Measurements from ENCODE around the gene VOPP1. TPM values are rescaled to one million over a fixed set of nuclear protein-coding genes. Genes with fewer than 3 reads are reported as not detected.

Gene VOPP1
- total RNA-seq, 1 experiment from 2014 or later = 60.2 TPM

DNA sequence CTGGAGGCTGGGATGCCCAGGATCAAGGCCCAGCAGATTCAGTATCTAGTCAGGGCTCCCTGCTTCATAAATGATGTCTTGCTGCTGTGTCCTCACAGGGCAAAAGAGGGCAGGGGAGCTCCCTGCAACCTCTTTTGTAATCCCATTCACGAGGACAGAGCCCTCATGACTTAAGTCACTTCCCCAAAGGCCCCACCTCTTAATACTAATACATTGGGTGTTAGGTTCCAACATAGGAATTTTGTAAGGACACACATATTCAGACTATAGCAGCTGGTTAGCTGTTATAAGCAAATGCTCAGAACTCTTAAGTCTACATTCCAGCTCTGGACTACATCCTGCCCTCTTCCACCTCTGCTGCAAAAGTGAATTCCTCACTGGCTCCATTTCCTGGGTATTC, 63.0 kb downstream of the VOPP1 start:
- Histone ChIP-seq H3K27ac (ENCODE audit: low read length) (no peak overlapping the region), H4K20me1 (ENCODE audit: low read length) (no peaks in the 10 kb centered on the region), H3K4me3 (ENCODE audit: low read length) (no peak overlapping the region), H3K79me2 (ENCODE audit: low read length) (no peaks in the 10 kb centered on the region), H3K9me2 (replicated peaks; ENCODE audit: low read length) (no peaks in the 10 kb centered on the region), H3K4me2 (ENCODE audit: low read length) (no peak overlapping the region), H3K4me1 (ENCODE audit: insufficient read depth, low read length) (peaks cover 8% of the 10 kb centered on the region; the same call in 1 of the 2 replicates), H3K9ac (ENCODE audit: low read length) (no peak overlapping the region), H2AFZ (ENCODE audit: low read length) (no peak overlapping the region), H3K27me3 (ENCODE audit: low read length) (no peaks in the 10 kb centered on the region), H3K36me3 (ENCODE audit: low read depth, low read length) (no peaks in the 10 kb centered on the region), H3K9me3 (ENCODE audit: low read length) (no peaks in the 10 kb centered on the region), H3F3A (ENCODE audit: low read length, unreplicated experiment) (no peaks in the 10 kb centered on the region)
- DNase-seq (no peak), ATAC-seq (no peak)
- BruUV-seq (replicated peaks) = no TSS peak
- intact Hi-C loops (cut with micrococcal nuclease) = no loop called here
- ChIA-PET CTCF (no interaction called here), POLR2A (ENCODE audit: unreplicated experiment) (no interaction called here)
- no peak for TF ChIP-seq EZH2 (IDR thresholded peaks at IDR 0.05; ENCODE audit: low read length, unreplicated experiment)
- TF ChIP-seq, protein P1, sequence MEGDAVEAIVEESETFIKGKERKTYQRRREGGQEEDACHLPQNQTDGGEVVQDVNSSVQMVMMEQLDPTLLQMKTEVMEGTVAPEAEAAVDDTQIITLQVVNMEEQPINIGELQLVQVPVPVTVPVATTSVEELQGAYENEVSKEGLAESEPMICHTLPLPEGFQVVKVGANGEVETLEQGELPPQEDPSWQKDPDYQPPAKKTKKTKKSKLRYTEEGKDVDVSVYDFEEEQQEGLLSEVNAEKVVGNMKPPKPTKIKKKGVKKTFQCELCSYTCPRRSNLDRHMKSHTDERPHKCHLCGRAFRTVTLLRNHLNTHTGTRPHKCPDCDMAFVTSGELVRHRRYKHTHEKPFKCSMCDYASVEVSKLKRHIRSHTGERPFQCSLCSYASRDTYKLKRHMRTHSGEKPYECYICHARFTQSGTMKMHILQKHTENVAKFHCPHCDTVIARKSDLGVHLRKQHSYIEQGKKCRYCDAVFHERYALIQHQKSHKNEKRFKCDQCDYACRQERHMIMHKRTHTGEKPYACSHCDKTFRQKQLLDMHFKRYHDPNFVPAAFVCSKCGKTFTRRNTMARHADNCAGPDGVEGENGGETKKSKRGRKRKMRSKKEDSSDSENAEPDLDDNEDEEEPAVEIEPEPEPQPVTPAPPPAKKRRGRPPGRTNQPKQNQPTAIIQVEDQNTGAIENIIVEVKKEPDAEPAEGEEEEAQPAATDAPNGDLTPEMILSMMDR (conservative IDR thresholded peaks at IDR 0.05; ENCODE audit: low read depth, low read length) = no peak
- TF ChIP-seq EZH2phosphoT487 (IDR thresholded peaks at IDR 0.05; ENCODE audit: borderline replicate concordance, low read length) = no peak

DNA sequence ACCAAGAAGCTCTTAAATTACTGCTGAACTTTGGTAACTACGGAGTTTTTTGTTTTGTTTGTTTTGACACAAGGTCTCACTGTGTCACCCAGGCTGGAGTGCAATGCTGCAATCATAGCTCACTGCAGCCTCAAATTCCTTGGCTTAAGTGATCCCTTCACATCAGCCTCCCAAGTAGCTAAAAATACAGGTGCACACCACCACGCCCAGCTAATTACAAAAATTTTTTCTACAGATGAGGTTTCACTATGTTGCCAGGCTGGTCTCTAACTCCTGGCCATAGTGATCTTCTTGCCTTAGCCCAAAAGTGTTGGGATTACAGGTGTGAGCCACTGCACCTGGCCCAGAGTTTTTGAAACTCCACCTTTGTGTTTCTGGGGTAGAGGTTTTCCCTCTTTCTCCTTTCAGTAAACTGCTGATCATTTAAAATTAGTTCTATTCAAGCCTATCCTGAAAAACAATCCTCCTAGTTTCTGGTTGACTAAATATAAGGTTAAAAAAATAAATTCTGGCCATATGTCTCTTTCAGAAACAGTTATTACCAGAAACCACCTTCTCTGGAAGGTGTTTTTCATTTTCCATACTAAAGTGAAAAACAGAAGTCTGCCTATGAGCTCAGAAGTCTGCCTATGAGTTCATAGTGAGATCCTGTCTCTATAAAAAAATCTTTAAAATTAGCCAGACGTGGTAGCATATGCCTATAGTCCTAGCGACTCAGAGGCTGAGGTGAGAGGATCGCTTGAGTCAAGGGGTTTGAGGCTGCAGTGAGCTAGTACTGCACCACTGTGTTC, 63.9 kb downstream of the VOPP1 start:
- ChIA-PET POLR2A (ENCODE audit: unreplicated experiment) (interaction anchor here (0.7 kb wide), 1 partner anchor 25 kb away, joined by 5 read pairs; no protein-coding TSS in a partner anchor), CTCF (interaction anchor here (0.6 kb wide), 1 partner anchor 81 kb away, joined by 3 read pairs; no protein-coding TSS in a partner anchor)
- Histone ChIP-seq H3K9me3 (ENCODE audit: low read length) (no peaks in the 10 kb centered on the region), H3K27ac (ENCODE audit: low read length) (no peak overlapping the region), H3K79me2 (ENCODE audit: low read length) (no peaks in the 10 kb centered on the region), H3F3A (ENCODE audit: low read length, unreplicated experiment) (no peaks in the 10 kb centered on the region), H3K27me3 (ENCODE audit: low read length) (no peaks in the 10 kb centered on the region), H3K4me2 (ENCODE audit: low read length) (no peak overlapping the region), H3K9me2 (replicated peaks; ENCODE audit: low read length) (no peaks in the 10 kb centered on the region), H3K4me3 (ENCODE audit: low read length) (no peak overlapping the region), H3K36me3 (ENCODE audit: low read depth, low read length) (no peaks in the 10 kb centered on the region), H4K20me1 (ENCODE audit: low read length) (no peaks in the 10 kb centered on the region), H3K9ac (ENCODE audit: low read length) (no peak overlapping the region), H2AFZ (ENCODE audit: low read length) (no peak overlapping the region), H3K4me1 (ENCODE audit: insufficient read depth, low read length) (peaks cover 8% of the 10 kb centered on the region; the same call in 1 of the 2 replicates)
- TF ChIP-seq EZH2 (IDR thresholded peaks at IDR 0.05; ENCODE audit: low read length, unreplicated experiment) = no peak
- no peak for TF ChIP-seq EZH2phosphoT487 (IDR thresholded peaks at IDR 0.05; ENCODE audit: borderline replicate concordance, low read length)
- TF ChIP-seq, protein P1 (conservative IDR thresholded peaks at IDR 0.05; ENCODE audit: low read depth, low read length) = no peak
- no TSS peak for BruUV-seq (replicated peaks)
- ATAC-seq = no peak
- no peak for DNase-seq
- intact Hi-C loops (cut with micrococcal nuclease) = no loop called here

DNA sequence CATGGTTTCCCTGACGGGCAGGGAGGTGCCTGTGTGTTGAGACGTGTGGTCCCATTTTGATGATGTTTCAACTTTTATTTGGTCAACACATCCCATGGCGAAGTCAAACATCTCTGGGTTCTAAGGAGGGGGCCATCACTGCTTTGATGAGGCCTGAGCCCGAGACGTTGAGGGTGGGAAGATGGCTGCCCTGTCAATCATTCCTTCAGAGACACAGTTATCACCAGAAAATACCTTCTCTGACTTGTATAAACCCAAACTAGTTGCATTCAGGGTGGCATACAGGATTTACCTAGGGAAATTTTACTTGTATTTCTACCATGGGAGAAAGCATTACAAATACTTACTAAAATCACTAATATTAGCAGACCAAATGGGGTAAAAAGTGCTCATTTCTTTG, 64.6 kb downstream of the VOPP1 start:
- no TSS peak for BruUV-seq (replicated peaks)
- H3K4me3 ChIP-seq (ENCODE audit: low read length) = no peak overlapping the region
- H4K20me1 ChIP-seq (ENCODE audit: low read length) = no peaks in the 10 kb centered on the region
- H2AFZ ChIP-seq (ENCODE audit: low read length) = no peak overlapping the region
- intact Hi-C loops (cut with micrococcal nuclease) = no loop called here
- no peaks in the 10 kb centered on the region for H3K27me3 ChIP-seq (ENCODE audit: low read length)
- H3K9ac ChIP-seq (ENCODE audit: low read length) = no peak overlapping the region
- H3K36me3 ChIP-seq (ENCODE audit: low read depth, low read length) = no peaks in the 10 kb centered on the region
- peaks cover 8% of the 10 kb centered on the region; the same call in 1 of the 2 replicates for H3K4me1 ChIP-seq (ENCODE audit: insufficient read depth, low read length)
- no peaks in the 10 kb centered on the region for H3F3A ChIP-seq (ENCODE audit: low read length, unreplicated experiment)
- no peaks in the 10 kb centered on the region for H3K9me2 ChIP-seq (replicated peaks; ENCODE audit: low read length)
- no peaks in the 10 kb centered on the region for H3K79me2 ChIP-seq (ENCODE audit: low read length)
- TF ChIP-seq, protein P1 (conservative IDR thresholded peaks at IDR 0.05; ENCODE audit: low read depth, low read length) = no peak
- TF ChIP-seq EZH2phosphoT487 (IDR thresholded peaks at IDR 0.05; ENCODE audit: borderline replicate concordance, low read length) (no peak), EZH2 (IDR thresholded peaks at IDR 0.05; ENCODE audit: low read length, unreplicated experiment) (no peak)
- H3K4me2 ChIP-seq (ENCODE audit: low read length) = no peak overlapping the region
- H3K27ac ChIP-seq (ENCODE audit: low read length) = no peak overlapping the region
- ATAC-seq = no peak
- DNase-seq = no peak
- CTCF ChIA-PET = interaction anchor here (0.6 kb wide), 1 partner anchor 80 kb away, joined by 3 read pairs; no protein-coding TSS in a partner anchor
- POLR2A ChIA-PET (ENCODE audit: unreplicated experiment) = no interaction called here
- H3K9me3 ChIP-seq (ENCODE audit: low read length) = no peaks in the 10 kb centered on the region
